ENCODE data around the gene CCDC63.

Gene CCDC63

GRCh38 chr12:110919720-110920119, 72.9 kb downstream of the CCDC63 start:
- no CpG with 5 or more reads among the region's 5 CpGs for WGBS (ENCODE audit: insufficient coverage, insufficient read length)
- H3K4me3 ChIP-seq (ENCODE audit: low read length) = no peak overlapping the region
- H3K36me3 ChIP-seq (ENCODE audit: control insufficient read depth, insufficient read depth, low read length) = no peaks in the 10 kb centered on the region
- no peaks in the 10 kb centered on the region for H3K27me3 ChIP-seq (ENCODE audit: control insufficient read depth, insufficient read depth, low read length)
- DNase-seq (ENCODE audit: low read depth, low spot score) = no peak
- H3K9me3 ChIP-seq (ENCODE audit: control insufficient read depth, insufficient read depth, low read length) = no peaks in the 10 kb centered on the region
- H3K4me1 ChIP-seq (ENCODE audit: control insufficient read depth, insufficient read depth, low read length) = peaks cover 3% of the 10 kb centered on the region; the same call in 1 of the 2 replicates
- no peak overlapping the region for H3K27ac ChIP-seq (ENCODE audit: low read length)

- no CpG with 5 or more reads among the region's 22 CpGs for WGBS (ENCODE audit: insufficient coverage, insufficient read length)
- peaks cover 3% of the 10 kb centered on the region; the same call in 1 of the 2 replicates for H3K4me1 ChIP-seq (ENCODE audit: control insufficient read depth, insufficient read depth, low read length)
- no peak within 1 kb of the TSS for H3K27ac ChIP-seq (ENCODE audit: low read length)
- DNase-seq (ENCODE audit: low read depth, low spot score) = no peak
- H3K36me3 ChIP-seq (ENCODE audit: control insufficient read depth, insufficient read depth, low read length) = no peaks in the 10 kb centered on the region
- no peaks in the 10 kb centered on the region for H3K27me3 ChIP-seq (ENCODE audit: control insufficient read depth, insufficient read depth, low read length)
- no peak within 1 kb of the TSS for H3K4me3 ChIP-seq (ENCODE audit: low read length)
- H3K9me3 ChIP-seq (ENCODE audit: control insufficient read depth, insufficient read depth, low read length) = no peaks in the 10 kb centered on the region
These were observed 73.6 kb downstream of the CCDC63 start, which contains the start of gene MYL2 for GRCh38 chr12:110920324-110920910. MYL2 (minus strand) TSS chr12:110920579; CDS start chr12:110920529, 50 bp downstream.

GRCh38 chr12:110921262-110921661, 74.5 kb downstream of the CCDC63 start:
- no CpG with 5 or more reads among the region's 10 CpGs for whole genome bisulfite sequencing (ENCODE audit: insufficient coverage, insufficient read length)
- Histone ChIP-seq H3K27me3 (ENCODE audit: control insufficient read depth, insufficient read depth, low read length) (no peaks in the 10 kb centered on the region), H3K4me1 (ENCODE audit: control insufficient read depth, insufficient read depth, low read length) (peaks cover 3% of the 10 kb centered on the region; the same call in 1 of the 2 replicates), H3K4me3 (ENCODE audit: low read length) (no peak overlapping the region), H3K9me3 (ENCODE audit: control insufficient read depth, insufficient read depth, low read length) (no peaks in the 10 kb centered on the region), H3K27ac (ENCODE audit: low read length) (no peak overlapping the region), H3K36me3 (ENCODE audit: control insufficient read depth, insufficient read depth, low read length) (no peaks in the 10 kb centered on the region)
- DNase-seq (ENCODE audit: low read depth, low spot score) = no peak

- DNase-seq (ENCODE audit: low read depth, low spot score) = no peak
- WGBS (ENCODE audit: insufficient coverage, insufficient read length) = no CpG with 5 or more reads among the region's 7 CpGs
- H3K9me3 ChIP-seq (ENCODE audit: control insufficient read depth, insufficient read depth, low read length) = no peaks in the 10 kb centered on the region
- no peaks in the 10 kb centered on the region for H3K36me3 ChIP-seq (ENCODE audit: control insufficient read depth, insufficient read depth, low read length)
- H3K27ac ChIP-seq (ENCODE audit: low read length) = no peak overlapping the region
- H3K4me1 ChIP-seq (ENCODE audit: control insufficient read depth, insufficient read depth, low read length) = peaks cover 3% of the 10 kb centered on the region; the same call in 1 of the 2 replicates
- H3K4me3 ChIP-seq (ENCODE audit: low read length) = no peak overlapping the region
- H3K27me3 ChIP-seq (ENCODE audit: control insufficient read depth, insufficient read depth, low read length) = no peaks in the 10 kb centered on the region
These were observed 75.9 kb downstream of the CCDC63 start for GRCh38 chr12:110922652-110923051.

GRCh38 chr12:110923192-110923591, 76.4 kb downstream of the CCDC63 start:
- DNase-seq (ENCODE audit: low read depth, low spot score) = no peak
- Histone ChIP-seq H3K36me3 (ENCODE audit: control insufficient read depth, insufficient read depth, low read length) (no peaks in the 10 kb centered on the region), H3K9me3 (ENCODE audit: control insufficient read depth, insufficient read depth, low read length) (no peaks in the 10 kb centered on the region), H3K27ac (ENCODE audit: low read length) (no peak overlapping the region), H3K27me3 (ENCODE audit: control insufficient read depth, insufficient read depth, low read length) (no peaks in the 10 kb centered on the region), H3K4me3 (ENCODE audit: low read length) (no peak overlapping the region), H3K4me1 (ENCODE audit: control insufficient read depth, insufficient read depth, low read length) (peaks cover 3% of the 10 kb centered on the region; the same call in 1 of the 2 replicates)
- no CpG with 5 or more reads among the region's 4 CpGs for WGBS (ENCODE audit: insufficient coverage, insufficient read length)

GRCh38 chr12:110923692-110924334, 77.0 kb downstream of the CCDC63 start:
- Histone ChIP-seq H3K27me3 (ENCODE audit: control insufficient read depth, insufficient read depth, low read length) (no peaks in the 10 kb centered on the region), H3K9me3 (ENCODE audit: control insufficient read depth, insufficient read depth, low read length) (no peaks in the 10 kb centered on the region), H3K4me3 (ENCODE audit: low read length) (no peak overlapping the region), H3K4me1 (ENCODE audit: control insufficient read depth, insufficient read depth, low read length) (peaks cover 5% of the 10 kb centered on the region), H3K27ac (ENCODE audit: low read length) (no peak overlapping the region), H3K36me3 (ENCODE audit: control insufficient read depth, insufficient read depth, low read length) (no peaks in the 10 kb centered on the region)
- DNase-seq (ENCODE audit: low read depth, low spot score) = no peak
- WGBS (ENCODE audit: insufficient coverage, insufficient read length) = no CpG with 5 or more reads among the region's 9 CpGs

- no peak overlapping the region for H3K4me3 ChIP-seq (ENCODE audit: low read length)
- H3K27ac ChIP-seq (ENCODE audit: low read length) = no peak overlapping the region
- DNase-seq (ENCODE audit: low read depth, low spot score) = no peak
- WGBS (ENCODE audit: insufficient coverage, insufficient read length) = no CpG with 5 or more reads among the region's 6 CpGs
- H3K4me1 ChIP-seq (ENCODE audit: control insufficient read depth, insufficient read depth, low read length) = peaks cover 8% of the 10 kb centered on the region
- H3K9me3 ChIP-seq (ENCODE audit: control insufficient read depth, insufficient read depth, low read length) = no peaks in the 10 kb centered on the region
- no peaks in the 10 kb centered on the region for H3K36me3 ChIP-seq (ENCODE audit: control insufficient read depth, insufficient read depth, low read length)
- H3K27me3 ChIP-seq (ENCODE audit: control insufficient read depth, insufficient read depth, low read length) = no peaks in the 10 kb centered on the region
These were observed 80.8 kb downstream of the CCDC63 start for GRCh38 chr12:110927546-110927945.

GRCh38 chr12:110928700-110929099, 81.9 kb downstream of the CCDC63 start:
- WGBS (ENCODE audit: insufficient coverage, insufficient read length) = no CpG with 5 or more reads among the region's 7 CpGs
- DNase-seq (ENCODE audit: low read depth, low spot score) = no peak
- Histone ChIP-seq H3K27me3 (ENCODE audit: control insufficient read depth, insufficient read depth, low read length) (no peaks in the 10 kb centered on the region), H3K27ac (ENCODE audit: low read length) (no peak overlapping the region), H3K9me3 (ENCODE audit: control insufficient read depth, insufficient read depth, low read length) (no peaks in the 10 kb centered on the region), H3K36me3 (ENCODE audit: control insufficient read depth, insufficient read depth, low read length) (no peaks in the 10 kb centered on the region), H3K4me3 (ENCODE audit: low read length) (no peak overlapping the region; the same call in 1 of the 2 replicates), H3K4me1 (ENCODE audit: control insufficient read depth, insufficient read depth, low read length) (peaks cover 8% of the 10 kb centered on the region)

GRCh38 chr12:110929818-110930217, 83.0 kb downstream of the CCDC63 start:
- Histone ChIP-seq H3K27ac (ENCODE audit: low read length) (no peak overlapping the region), H3K4me3 (ENCODE audit: low read length) (no peak overlapping the region), H3K36me3 (ENCODE audit: control insufficient read depth, insufficient read depth, low read length) (no peaks in the 10 kb centered on the region), H3K27me3 (ENCODE audit: control insufficient read depth, insufficient read depth, low read length) (no peaks in the 10 kb centered on the region), H3K9me3 (ENCODE audit: control insufficient read depth, insufficient read depth, low read length) (no peaks in the 10 kb centered on the region), H3K4me1 (ENCODE audit: control insufficient read depth, insufficient read depth, low read length) (peaks cover 8% of the 10 kb centered on the region)
- DNase-seq (ENCODE audit: low read depth, low spot score) = no peak
- no CpG with 5 or more reads among the region's 1 CpG for WGBS (ENCODE audit: insufficient coverage, insufficient read length)

GRCh38 chr12:110930348-110931314, 83.8 kb downstream of the CCDC63 start:
- H3K27me3 ChIP-seq (ENCODE audit: control insufficient read depth, insufficient read depth, low read length) = no peaks in the 10 kb centered on the region
- 100% methylated on average over 5 of the region's 21 CpGs for whole genome bisulfite sequencing (ENCODE audit: insufficient coverage, insufficient read length)
- H3K36me3 ChIP-seq (ENCODE audit: control insufficient read depth, insufficient read depth, low read length) = no peaks in the 10 kb centered on the region
- H3K9me3 ChIP-seq (ENCODE audit: control insufficient read depth, insufficient read depth, low read length) = no peaks in the 10 kb centered on the region
- DNase-seq (ENCODE audit: low read depth, low spot score) = no peak
- H3K4me3 ChIP-seq (ENCODE audit: low read length) = no peak overlapping the region
- peaks cover 8% of the 10 kb centered on the region for H3K4me1 ChIP-seq (ENCODE audit: control insufficient read depth, insufficient read depth, low read length)
- no peak overlapping the region for H3K27ac ChIP-seq (ENCODE audit: low read length)

Measured in iPS DF 6.9 (cell line).